GM12878 (cell line): Measurements from ENCODE around the gene AMY2A. TPM values are rescaled to one million over a fixed set of nuclear protein-coding genes. Genes with fewer than 3 reads are reported as not detected.

ENCODE experiments used
- ATAC-seq: fragments of 200-7000 bp; cut with Tn5 transposase; 3 replicates; pipeline ENCODE4 v1.9.1; 2020; ENCODE audit warnings: mild to moderate bottlenecking, moderate library complexity
- BruUV-seq: library from RNA; stranded (reverse); fragments of 400-500 nt; replicated peaks from 2 replicates; lab custom pipeline; 2021; lab: Mats Ljungman, UMichigan
- CTCF ChIA-PET: fragments of 300-600 bp; sonication (Branson Sonifier 250); formaldehyde crosslinking; extraction: SDS; loops from one replicate; lab custom pipeline; 2021; ENCODE audit warnings: inconsistent platforms; lab: Yijun Ruan, JAX
- POLR2A ChIA-PET: fragments of 350-600 bp; formaldehyde crosslinking; extraction: SDS; loops from one replicate; lab custom pipeline; 2021; ENCODE audit warnings: inconsistent platforms; lab: Charles Lee
- RAD21 ChIA-PET: fragments of 300-600 bp; sonication (Branson Sonifier 250); formaldehyde crosslinking; loops from one replicate; lab custom pipeline; 2023; ENCODE audit warnings: antibody characterized with exemption; ENCODE audit not compliant: unreplicated experiment; lab: Charles Lee
- SMC1A ChIA-PET: fragments of 300-600 bp; sonication (Branson Sonifier 250); formaldehyde crosslinking; loops from one replicate; lab custom pipeline; 2023; ENCODE audit not compliant: unreplicated experiment, uncharacterized antibody; lab: Charles Lee
- DNase-seq: peaks from one replicate; pipeline ENCODE4 v3.0.0-alpha.2; 2011; ENCODE audit warnings: low read depth, low spot score
- FAIRE-seq: peaks from 3 replicates; lab custom pipeline; 2011; peaks lifted over from hg19 to GRCh38; lab: Jason Lieb, UNC
- H2AFZ ChIP-seq: 2 replicates; pipeline ENCODE4 v1.6.0; 2011; ENCODE audit warnings: low read depth, low read length, control low read depth; ENCODE audit not compliant: control insufficient read depth
- H3K27ac ChIP-seq: 2 replicates; pipeline ENCODE4 v1.5.1; 2011; ENCODE audit warnings: control low read depth; ENCODE audit not compliant: control insufficient read depth, insufficient read depth
- H3K27me3 ChIP-seq, 2 experiments: replicated peaks in 1 of 2; 2 replicates each; pipeline versions ENCODE4 v1.6.0 to v1.6.1; 2011; ENCODE audit warnings: low read length in 1 of 2; ENCODE audit not compliant: control insufficient read depth in 2 of 2, insufficient read depth in 2 of 2
- H3K36me3 ChIP-seq, 2 experiments: 2 replicates each; pipeline ENCODE4 v1.5.1; 2011; ENCODE audit warnings: low read length in 1 of 2; ENCODE audit not compliant: control insufficient read depth in 2 of 2, insufficient read depth in 2 of 2
- H3K4me1 ChIP-seq: 2 replicates; pipeline ENCODE4 v1.6.1; 2011; ENCODE audit warnings: mild to moderate bottlenecking, low read length, moderate library complexity, mixed read lengths; ENCODE audit not compliant: control insufficient read depth, insufficient read depth
- H3K4me2 ChIP-seq: 2 replicates; pipeline ENCODE4 v1.6.0; 2011; ENCODE audit warnings: control low read depth; ENCODE audit not compliant: control insufficient read depth, insufficient read depth
- H3K4me3 ChIP-seq: fragments of 200-600 bp; sonication (generic); 2 replicates; pipeline ENCODE4 v1.5.1; 2016
- H3K79me2 ChIP-seq: 2 replicates; pipeline ENCODE4 v1.6.0; 2011; ENCODE audit warnings: low read length; ENCODE audit not compliant: control insufficient read depth, insufficient read depth
- H3K9ac ChIP-seq: 2 replicates; pipeline ENCODE4 v1.8.0; 2011; ENCODE audit warnings: low read length, control low read depth, mixed read lengths; ENCODE audit not compliant: control insufficient read depth, insufficient read depth
- H3K9me3 ChIP-seq: replicated peaks from 3 replicates; pipeline ENCODE4 v1.5.1; 2011; ENCODE audit warnings: mild to moderate bottlenecking, low read length; ENCODE audit not compliant: control insufficient read depth, insufficient read depth
- H4K20me1 ChIP-seq: 2 replicates; pipeline ENCODE4 v1.6.0; 2011; ENCODE audit not compliant: control insufficient read depth, insufficient read depth
- ATF7 ChIP-seq: fragments of 450-650 bp; IDR thresholded peaks from 2 replicates; pipeline ENCODE4 v1.6.1; 2016; ENCODE audit warnings: low read depth, mild to moderate bottlenecking
- CBX5 ChIP-seq: sonication (generic); IDR thresholded peaks from 2 replicates; pipeline ENCODE4 v1.6.1; 2016; ENCODE audit warnings: low read depth, moderate library complexity, mild to moderate bottlenecking, inconsistent platforms
- CEBPZ ChIP-seq: fragments of 150-350 bp; IDR thresholded peaks from 2 replicates; pipeline ENCODE4 v1.6.1; 2016; ENCODE audit warnings: low read depth, low read length
- CTCF ChIP-seq, 3 experiments: IDR thresholded peaks in 2 of 3; conservative IDR thresholded peaks in 1 of 3; 2 replicates each; pipeline ENCODE4 v1.5.1; 2011; ENCODE audit warnings: low read depth in 3 of 3, low read length in 3 of 3, mild to moderate bottlenecking in 3 of 3, control low read depth in 2 of 3, moderate library complexity in 2 of 3, inconsistent platforms in 1 of 3, mixed read lengths in 1 of 3; ENCODE audit not compliant: control insufficient read depth in 2 of 3, insufficient read depth in 1 of 3; ENCODE audit errors: extremely low read depth in 1 of 3
- EZH2 ChIP-seq: IDR thresholded peaks from 2 replicates; pipeline ENCODE4 v1.6.1; 2012; ENCODE audit warnings: low read depth, mild to moderate bottlenecking, control low read depth, inconsistent platforms, low read length, borderline replicate concordance; ENCODE audit not compliant: control insufficient read depth
- JUND ChIP-seq: IDR thresholded peaks from 2 replicates; pipeline ENCODE4 v1.6.1; 2012; ENCODE audit warnings: low read depth, mild to moderate bottlenecking, low read length, improper control_type of control experiment, moderate library complexity
- MTA2 ChIP-seq: fragments of 450-650 bp; IDR thresholded peaks from 2 replicates; pipeline ENCODE4 v1.6.1; 2016; ENCODE audit warnings: low read depth, mild to moderate bottlenecking, moderate library complexity
- MYC ChIP-seq: IDR thresholded peaks from 2 replicates; pipeline ENCODE4 v1.6.1; 2011; ENCODE audit warnings: mild to moderate bottlenecking, low read length, moderate library complexity, inconsistent platforms; ENCODE audit not compliant: insufficient read depth, insufficient replicate concordance, insufficient read length, severe bottlenecking
- NFIC ChIP-seq: IDR thresholded peaks from 2 replicates; pipeline ENCODE4 v1.6.1; 2012; ENCODE audit warnings: low read depth, mild to moderate bottlenecking, inconsistent platforms, low read length, moderate library complexity
- RBBP5 ChIP-seq: fragments of 200-600 bp; sonication (generic); conservative IDR thresholded peaks from 2 replicates; pipeline ENCODE4 v1.6.1; 2016
- SIX5 ChIP-seq: IDR thresholded peaks from 2 replicates; pipeline ENCODE4 v1.6.1; 2011; ENCODE audit warnings: mild to moderate bottlenecking, low read depth, low read length, moderate library complexity; ENCODE audit not compliant: severe bottlenecking
- SMARCA5 ChIP-seq: fragments of 450-650 bp; IDR thresholded peaks from 2 replicates; pipeline ENCODE4 v1.6.1; 2017; ENCODE audit warnings: mild to moderate bottlenecking
- SMC3 ChIP-seq: IDR thresholded peaks from 2 replicates; pipeline ENCODE4 v1.6.1; 2011; ENCODE audit warnings: low read length, improper control_type of control experiment, borderline replicate concordance
- TCF7 ChIP-seq: IDR thresholded peaks from 2 replicates; pipeline ENCODE4 v1.6.1; 2014; ENCODE audit warnings: antibody characterized with exemption, borderline replicate concordance
- ZBTB11 ChIP-seq: fragments of 450-650 bp; formaldehyde crosslinking; IDR thresholded peaks from 2 replicates; pipeline ENCODE4 v1.5.0; 2022; ENCODE audit warnings: mild to moderate bottlenecking, missing genetic modification characterization
- WGBS: methylation state at CpG from one replicate; pipeline ENCODE4 v1.1.6; 2016; ENCODE audit warnings: low lambda C conversion rate; ENCODE audit not compliant: insufficient replicate concordance, insufficient coverage; ENCODE audit errors: missing lambda C conversion rate; 5-methylcytosine and 5-hydroxymethylcytosine counted together
- in situ Hi-C: fragments of 300-500 bp; cut with MboI; formaldehyde crosslinking; loops from 9 replicates; pipeline ENCODE4 v1.14.3; 2018; ENCODE audit warnings: mixed read lengths
- intact Hi-C: fragments of 100-400 bp; cut with micrococcal nuclease; formaldehyde crosslinking; loops from one replicate; pipeline ENCODE4 v1.14.2; 2022; ENCODE audit not compliant: unreplicated experiment
- polyA plus RNA-seq, 11 experiments: library from polyadenylated mRNA; depleted of rRNA in 4 of 11; unstranded in 6 of 11; stranded (reverse) in 5 of 11; fragments of >200 nt; fragmentation: Nextera tagmentation in 4 of 11; fragmentation: Illumina TruSeq in 1 of 11; extraction: Ambion mirVana in 4 of 11; extraction: Trizol in 1 of 11; gene quantifications; 1 replicate in 1 of 11; 2 replicates in 10 of 11; pipeline versions ENCODE4 v1.2.1 to v1.2.3, GENCODE V29; 2011 to 2016; ENCODE audit warnings: inconsistent platforms in 2 of 11, missing spikeins in 2 of 11, low read depth in 1 of 11
- total RNA-seq, 4 experiments: library from RNA; depleted of rRNA in 3 of 4; stranded (reverse); fragments of >200 nt in 3 of 4; fragmentation: Illumina TruSeq in 1 of 4; extraction: Trizol in 1 of 4; gene quantifications; 2 replicates each; pipeline versions ENCODE4 v1.2.1 to v1.2.3, GENCODE V29; 2013 to 2021

The AMY2A gene
- total and polyA plus RNA-seq, 10 of the 15 experiments (the other 5 are each of a cell fraction or from before 2014, with no cell fraction given): not detected

GRCh38 chr1:103616362-103616761 is 865 bp upstream of the AMY2A start:
- in situ Hi-C loops: no loop called here

More at GRCh38 chr1:103616362-103616761, 865 bp upstream of the AMY2A start:
- intact Hi-C loops: no loop called here
- no TSS peak for BruUV-seq
- WGBS: 76% methylated on average over 2 of the region's 2 CpGs
- ChIA-PET RAD21 (no interaction called here), CTCF (no interaction called here), POLR2A (no interaction called here), SMC1A (no interaction called here)
- no peaks in the 10 kb centered on the region for H3K36me3 ChIP-seq
- H3K27ac ChIP-seq: no peak overlapping the region
- no peaks in the 10 kb centered on the region for H3K9me3 ChIP-seq
- no peaks in the 10 kb centered on the region for H3K79me2 ChIP-seq
- no peak overlapping the region for H3K9ac ChIP-seq
- no peak for DNase-seq
- ATAC-seq: no peak
- no peak overlapping the region for H2AFZ ChIP-seq
- no peak for FAIRE-seq
- no peak overlapping the region for H3K4me3 ChIP-seq
- no peaks in the 10 kb centered on the region for H3K27me3 ChIP-seq
- TF ChIP-seq NFIC (no peak), CBX5 (no peak), JUND (no peak), MYC (no peak), MTA2 (no peak), TCF7 (no peak), ZBTB11 (CRISPR knock-in tag) (no peak), RBBP5 (no peak), SMARCA5 (no peak), CTCF (IDR thresholded peaks at IDR 0.05 in 2 of 3, conservative IDR thresholded peaks at IDR 0.05 in 1 of 3; ENCODE audit: control insufficient read depth in 2 of 3, extremely low read depth in 1 of 3, insufficient read depth in 1 of 3, low read depth in 3 of 3, low read length in 3 of 3) (no peak), CEBPZ (no peak), ATF7 (no peak), EZH2 (no peak), SIX5 (no peak), SMC3 (no peak)
- no peaks in the 10 kb centered on the region for H3K4me1 ChIP-seq
- no peaks in the 10 kb centered on the region for H4K20me1 ChIP-seq
- H3K4me2 ChIP-seq: no peak overlapping the region
